CD4-positive, alpha-beta T cell treated with Interleukin-15 for 1 hour (primary cell): ENCODE results near the gene C3orf20.

Source experiments
- DNase-seq: peaks from one replicate; pipeline ENCODE4 v3.0.0-alpha.2; 2020

Gene C3orf20

DNA sequence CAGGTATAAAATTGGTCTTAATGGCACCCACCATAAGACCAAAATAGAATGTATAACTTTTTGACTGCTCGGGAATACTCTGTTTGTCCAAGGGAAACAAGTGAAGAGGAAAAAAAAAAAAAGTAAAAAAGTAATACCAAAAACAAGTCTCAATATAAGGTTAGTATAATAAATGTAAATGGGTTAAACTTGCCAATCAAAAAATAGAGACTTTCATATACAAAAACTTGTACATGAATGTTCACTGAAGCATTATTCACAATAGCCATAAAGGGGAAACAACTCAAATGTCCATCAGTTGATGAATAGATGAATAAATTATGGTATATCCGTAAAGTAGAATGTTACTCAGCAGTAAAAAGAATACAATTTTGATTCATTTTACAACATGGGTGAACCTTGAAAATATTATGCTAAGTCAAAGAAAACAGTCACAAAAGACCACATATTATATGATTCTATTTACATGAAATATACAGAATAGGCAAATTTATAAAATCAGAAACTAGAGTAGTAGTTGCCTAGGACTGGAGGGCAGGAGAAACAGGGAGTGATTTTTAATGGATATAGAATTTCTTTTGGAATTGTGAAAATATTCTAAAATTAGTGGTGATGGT is 104.2 kb downstream of the C3orf20 start:
- DNase-seq = no peak

DNA sequence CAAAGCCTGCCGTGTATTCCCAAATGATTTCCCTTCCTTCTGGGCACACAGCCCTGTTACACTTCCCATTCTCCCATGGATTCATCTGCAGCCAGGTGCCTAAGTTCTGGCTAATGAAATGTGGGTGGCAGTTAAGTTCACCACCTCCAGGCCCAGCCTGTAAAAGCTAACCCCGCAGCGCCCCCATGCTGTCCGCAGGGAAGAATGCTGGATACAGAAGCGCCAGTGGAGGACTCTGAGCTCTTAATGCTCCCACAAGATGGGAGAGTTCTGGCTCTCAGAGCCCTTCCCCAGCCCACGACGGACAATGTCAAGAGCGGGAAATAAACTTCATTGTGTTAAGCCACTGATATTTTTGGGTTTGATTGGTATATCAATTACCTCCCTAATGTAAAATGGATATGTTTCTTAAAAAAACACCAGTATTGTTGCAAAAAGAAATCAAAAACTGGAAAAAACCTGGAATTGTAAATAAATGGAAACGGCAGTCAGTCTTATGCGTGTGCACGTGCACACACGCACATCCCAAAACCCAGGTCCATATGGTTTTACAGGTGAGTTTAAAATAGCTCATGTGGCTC is 106.1 kb downstream of the C3orf20 start:
- DNase-seq = no peak

DNA sequence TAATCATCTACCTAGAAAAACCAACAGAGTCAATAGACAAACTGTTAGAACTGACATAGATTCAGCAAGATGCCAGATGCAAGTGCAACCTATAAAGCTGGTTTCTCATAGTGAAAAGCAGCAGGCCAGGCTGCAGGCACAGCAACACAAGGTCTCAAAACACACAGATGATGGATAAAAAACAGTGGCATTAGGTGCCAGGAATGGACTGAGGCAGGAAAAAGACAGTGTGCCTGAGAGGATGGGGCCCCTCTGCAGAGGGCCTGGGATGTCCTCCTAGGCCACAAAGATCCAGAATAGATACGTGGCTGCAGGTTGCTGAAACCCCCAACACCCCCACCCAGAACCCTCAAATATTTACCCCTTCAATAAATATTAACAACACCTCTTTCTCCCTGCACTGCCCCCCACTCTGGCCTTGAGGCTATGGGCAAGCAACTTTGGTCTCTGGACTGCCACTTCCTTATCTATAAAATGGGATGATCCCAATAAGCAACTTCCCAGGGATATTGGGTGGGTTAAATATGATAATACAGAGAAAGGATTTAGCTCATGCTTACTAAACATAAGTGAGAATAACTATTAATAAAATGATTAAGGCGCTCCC is 108.6 kb downstream of the C3orf20 start:
- DNase-seq = no peak

DNA sequence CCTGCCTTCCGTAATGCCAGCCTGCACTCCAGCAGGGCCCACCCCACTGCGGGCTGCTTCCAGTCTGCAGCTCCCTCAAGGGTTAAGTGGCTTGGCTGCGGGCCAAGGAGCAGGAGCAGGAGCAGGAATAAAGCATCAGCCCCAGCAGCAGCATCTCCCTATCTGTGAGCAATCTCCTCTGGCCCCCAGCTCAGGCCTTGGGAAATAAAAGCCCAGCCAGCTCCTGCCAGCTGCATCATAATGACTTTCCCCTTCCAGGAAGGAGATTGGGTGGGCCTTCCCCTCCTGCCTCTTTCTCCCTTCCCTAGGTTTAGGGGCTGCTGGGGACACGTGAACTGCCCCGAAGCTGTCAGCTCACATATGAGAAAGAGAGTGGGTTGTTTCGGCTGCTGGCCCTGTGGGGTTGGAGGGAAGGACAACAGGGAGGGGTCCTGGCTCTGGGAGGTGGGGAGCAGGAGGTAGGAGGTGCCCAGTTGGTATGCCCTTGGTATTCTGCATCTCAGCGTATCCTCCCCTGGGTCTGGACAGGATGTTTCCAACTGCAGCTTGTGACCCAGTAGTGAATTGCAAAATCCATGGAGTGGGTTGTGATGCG is 109.2 kb downstream of the C3orf20 start:
- DNase-seq = no peak

DNA sequence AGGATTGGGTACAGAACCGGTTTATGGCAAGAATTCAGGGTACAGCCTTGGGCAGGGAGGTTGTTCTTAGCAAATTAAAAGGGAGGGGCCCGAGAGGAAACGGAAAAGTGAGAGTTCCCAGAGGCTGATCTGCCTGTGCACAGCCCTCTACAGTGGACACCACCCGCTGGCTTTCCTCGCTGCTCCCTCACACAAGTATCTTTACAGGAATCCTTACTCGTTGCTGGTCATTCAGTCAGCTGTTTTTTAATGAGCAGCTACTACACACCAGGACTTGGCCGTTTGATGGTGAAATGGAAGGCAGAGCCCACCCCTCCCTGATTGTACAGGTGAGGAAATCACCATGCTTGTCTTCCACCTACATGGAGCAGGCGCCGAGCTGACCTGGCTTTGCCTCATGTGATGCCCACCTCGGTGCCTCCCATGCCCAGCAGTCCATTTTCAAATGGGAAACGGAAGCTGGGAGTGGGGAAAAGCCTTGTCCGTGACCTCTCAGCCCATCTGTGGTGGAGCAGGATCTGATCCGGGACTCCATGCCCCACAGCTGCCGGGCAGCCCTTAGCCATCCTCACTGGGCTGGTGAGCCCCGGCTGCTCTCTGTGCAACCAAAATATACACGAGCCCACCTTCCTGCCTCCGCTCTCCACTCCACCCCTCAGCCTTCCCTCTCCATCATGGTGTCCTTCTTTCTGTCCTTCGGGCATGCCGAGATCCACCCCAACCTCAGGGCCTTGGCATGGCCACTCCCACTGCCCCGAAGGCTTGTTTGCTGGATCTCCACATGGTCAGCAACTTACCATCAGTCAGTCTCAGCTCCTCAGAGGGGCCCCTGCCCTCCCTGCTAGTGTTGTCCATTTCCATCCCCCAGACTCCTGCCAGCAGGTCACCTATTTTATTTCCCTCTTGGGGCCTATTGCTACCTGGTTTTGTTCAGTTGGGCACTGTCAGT is 110.5 kb downstream of the C3orf20 start:
- no peak for DNase-seq

DNA sequence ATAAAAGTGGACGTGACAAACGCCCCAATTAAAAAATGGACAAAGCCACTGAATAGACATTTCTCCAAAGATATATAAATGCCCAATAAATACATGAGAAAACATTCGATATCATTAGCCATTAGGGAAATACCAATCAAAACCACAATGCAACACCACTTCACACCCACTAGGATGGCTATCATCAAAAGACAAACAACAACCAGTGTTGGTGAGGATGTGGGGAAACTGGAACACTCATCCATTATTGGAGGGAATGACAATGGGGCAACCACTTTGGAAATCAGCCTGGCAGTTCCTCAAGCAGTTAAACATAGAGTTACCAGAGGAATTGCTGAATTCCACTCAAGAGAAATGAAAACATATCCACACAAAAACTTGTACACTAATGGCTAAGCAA is 111.4 kb downstream of the C3orf20 start:
- no peak for DNase-seq

DNA sequence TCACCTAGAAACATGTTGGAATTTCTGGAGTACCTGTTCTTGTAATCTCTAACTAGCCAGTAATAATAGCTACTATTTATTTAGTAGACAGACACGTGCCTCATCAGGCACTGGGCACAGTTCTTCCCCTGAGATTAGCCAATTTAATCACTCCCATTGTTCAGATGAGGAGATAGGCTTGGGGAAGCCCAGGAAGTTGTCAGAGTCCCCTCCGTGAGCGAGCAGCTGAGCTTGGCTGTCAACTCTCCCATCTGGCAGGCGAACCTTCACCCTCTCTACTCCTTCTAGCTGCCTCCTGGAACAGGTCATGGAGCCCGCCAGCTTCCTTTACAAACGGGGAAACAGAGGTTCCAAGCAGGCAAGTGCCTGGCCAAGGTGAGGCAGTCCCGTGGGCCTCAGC is 112.7 kb downstream of the C3orf20 start:
- DNase-seq = no peak

DNA sequence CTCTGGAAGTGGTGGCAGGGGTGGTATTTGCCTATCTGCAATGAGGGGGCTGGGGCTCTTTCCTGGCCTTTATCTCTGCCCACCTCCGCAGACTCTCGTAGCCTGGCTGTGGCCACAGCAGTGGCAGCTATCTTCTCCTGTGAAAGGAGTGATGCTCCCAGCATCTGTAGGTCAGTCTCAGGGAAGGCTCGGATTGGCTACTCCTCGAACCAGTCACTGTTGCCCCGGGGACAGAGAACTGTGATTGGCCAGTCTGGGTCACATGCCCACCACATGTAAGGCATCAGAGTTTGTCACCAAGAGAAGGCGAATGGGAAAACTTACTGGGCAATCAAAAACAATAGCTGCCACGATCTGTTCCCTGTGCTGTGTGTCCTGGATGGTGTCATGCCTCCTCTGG is 113.7 kb downstream of the C3orf20 start:
- DNase-seq = no peak

DNA sequence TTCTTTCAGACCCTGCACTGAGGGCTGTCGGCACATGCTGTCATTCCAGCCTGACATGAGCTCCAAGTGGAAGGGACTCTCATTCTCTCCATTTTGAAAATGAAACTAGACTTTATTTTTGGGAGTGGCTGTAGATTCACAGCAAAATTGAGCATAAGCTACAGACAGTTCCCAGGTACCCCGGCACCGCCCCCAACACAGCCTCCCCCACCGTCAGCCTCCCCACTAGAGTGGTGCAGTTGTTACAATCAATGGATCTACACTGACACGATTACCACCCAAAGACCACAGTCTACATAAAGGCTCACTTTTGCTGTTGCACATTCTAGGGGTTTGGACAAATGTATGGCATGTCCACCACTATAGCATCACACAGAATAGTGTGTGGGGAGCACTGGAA is 114.3 kb downstream of the C3orf20 start:
- DNase-seq = no peak

DNA sequence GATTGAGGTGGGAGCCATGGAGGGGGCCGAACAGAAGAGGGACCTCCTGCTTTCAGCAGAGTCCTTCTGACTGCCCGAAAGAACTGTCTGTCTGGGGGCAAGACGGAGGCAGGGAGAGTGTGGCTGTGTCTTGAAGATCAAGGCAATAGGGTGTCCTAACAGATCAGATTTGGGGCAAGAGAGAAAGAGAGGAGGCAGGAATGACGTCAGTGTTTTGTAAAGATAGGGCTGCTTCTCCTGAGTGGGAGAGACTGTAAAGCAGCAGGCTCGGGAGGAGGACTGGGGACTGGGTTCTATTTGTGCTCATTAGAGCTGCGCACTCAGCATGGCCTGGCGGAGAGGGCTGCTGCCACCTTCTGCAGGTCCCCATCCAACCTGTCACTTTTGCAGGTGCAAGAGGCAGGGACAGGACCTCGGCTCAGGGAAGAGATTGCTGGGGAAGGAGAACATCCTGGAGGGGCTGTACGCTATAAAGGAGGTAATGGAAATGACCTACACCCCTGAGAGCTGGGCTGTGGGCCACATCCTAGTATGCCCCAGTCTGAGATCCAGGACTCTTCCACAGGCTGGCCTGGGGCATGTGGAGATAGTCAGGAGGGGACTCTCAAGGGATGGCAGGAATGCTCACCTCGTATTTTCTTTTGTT is 114.8 kb downstream of the C3orf20 start:
- no peak for DNase-seq

DNA sequence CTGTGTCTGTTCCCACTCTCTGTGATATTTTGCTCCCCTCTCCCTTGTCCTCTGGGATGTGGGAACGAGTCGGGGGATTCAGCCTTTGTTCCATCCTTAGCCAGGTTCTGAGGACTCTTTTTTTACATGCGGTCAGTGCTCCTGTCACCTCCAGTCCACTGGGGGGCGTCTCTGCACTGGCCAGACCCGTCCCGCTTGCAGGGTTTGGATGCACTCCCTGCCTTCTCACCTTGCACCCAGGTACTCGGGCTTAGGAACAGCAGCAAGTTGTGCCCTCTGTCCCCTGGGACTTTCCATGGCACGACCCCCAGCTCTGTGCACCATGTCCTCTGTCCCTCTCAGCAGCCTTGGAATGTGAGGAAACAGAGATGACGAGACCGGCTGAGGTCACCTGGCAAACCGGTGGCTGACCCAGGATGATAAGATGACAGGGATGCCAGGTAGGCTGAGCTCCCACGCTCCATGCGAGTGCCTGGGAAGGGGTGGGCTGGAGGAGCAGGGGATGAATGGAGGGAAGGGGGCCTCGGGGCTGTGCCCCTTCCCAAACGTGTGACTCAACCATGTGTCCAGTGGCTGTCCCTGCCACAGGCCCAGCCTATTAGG is 116.5 kb downstream of the C3orf20 start:
- no peak for DNase-seq

DNA sequence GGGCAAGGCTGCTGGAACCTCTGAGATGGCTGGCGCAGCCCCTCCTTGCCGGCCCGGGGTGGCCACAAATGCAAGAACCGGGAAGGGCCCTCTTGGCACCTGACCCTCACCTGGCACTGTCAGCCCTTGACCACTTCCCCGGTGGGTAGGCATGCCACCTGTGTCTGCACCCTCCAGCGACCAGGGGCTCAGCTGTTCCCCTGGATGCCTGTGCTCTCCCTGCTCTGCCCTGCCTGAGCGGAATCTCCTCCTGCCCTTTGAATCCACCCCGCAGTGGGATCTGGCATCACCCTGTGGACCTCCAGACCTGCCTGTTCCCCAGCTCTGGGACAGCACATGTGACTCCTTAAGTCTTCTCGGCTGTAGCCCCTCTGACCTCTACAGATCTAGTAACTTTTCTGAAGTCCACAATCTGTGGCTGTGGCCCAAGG is 117.8 kb downstream of the C3orf20 start:
- DNase-seq = no peak

DNA sequence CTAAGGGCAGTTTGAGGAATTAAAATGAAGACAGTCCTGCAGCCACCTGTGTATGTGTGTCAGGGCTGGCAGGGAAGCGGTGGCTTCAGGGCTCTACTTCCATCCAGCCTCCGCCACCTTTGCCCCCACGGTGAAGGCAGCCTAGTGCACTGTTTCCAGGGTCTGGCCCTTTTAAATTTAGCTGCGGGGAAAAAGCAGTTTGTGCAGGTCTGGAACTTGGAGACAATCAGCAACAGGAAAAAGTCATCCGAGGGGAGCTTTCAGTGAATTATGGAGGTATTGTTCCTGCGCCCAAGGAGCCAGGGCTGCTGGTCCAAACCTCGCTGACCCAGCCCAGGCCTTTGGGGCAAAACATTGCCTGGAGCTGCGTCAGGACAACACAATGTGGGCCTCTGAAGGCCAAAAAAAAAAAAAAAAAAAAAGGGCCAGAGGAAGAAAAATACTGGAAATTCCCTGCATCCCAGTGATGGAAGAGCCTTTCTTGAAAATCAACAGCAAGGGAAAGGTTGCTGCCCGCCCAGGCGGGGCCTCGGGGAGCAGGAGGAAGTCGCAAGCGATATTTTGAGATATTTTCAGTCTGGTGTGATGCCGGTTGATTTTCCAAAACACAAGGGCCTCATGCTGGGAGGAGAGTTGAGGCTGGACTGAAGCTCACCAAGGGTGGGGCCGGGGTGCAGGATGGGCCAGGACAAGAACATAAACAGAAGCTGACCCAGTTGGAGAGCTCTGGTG is 118.4 kb downstream of the C3orf20 start:
- DNase-seq = no peak

DNA sequence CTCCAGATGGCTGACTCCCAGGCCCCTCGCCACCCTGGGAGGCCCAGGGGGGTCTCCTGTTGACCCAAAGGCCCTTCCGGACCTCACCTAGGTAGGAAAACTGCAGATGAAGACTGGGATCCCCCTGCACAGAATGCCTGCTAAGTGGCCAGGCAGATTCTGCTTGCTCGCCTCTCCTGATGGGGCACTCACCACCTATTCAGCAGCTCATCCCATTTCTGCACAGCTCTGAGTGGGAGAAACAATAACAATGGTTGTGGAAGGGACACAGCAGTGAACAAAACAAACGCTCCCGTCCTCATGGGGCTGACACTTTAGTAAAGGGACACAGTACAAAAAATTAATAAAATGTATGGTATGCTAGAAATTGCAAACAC is 118.9 kb downstream of the C3orf20 start:
- DNase-seq = no peak

DNA sequence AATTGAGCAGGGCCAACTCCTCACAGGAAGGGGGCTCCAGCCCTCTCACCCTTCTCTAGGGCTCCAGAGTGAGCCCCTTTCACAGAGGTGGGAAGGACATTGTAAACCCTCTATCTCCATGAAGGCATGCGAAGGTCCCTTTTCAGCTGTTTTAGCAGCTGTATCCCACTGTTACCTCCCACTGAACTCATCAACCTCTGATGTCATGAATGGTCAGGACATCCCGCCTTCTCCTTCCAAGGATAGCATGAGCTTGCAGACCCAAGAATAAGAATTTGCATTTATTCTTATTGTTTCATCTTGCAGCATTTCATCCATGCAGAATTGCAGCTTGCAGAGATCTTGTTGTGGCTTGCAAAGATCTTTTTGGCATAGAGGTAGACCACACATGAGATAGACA is 119.5 kb downstream of the C3orf20 start:
- no peak for DNase-seq

DNA sequence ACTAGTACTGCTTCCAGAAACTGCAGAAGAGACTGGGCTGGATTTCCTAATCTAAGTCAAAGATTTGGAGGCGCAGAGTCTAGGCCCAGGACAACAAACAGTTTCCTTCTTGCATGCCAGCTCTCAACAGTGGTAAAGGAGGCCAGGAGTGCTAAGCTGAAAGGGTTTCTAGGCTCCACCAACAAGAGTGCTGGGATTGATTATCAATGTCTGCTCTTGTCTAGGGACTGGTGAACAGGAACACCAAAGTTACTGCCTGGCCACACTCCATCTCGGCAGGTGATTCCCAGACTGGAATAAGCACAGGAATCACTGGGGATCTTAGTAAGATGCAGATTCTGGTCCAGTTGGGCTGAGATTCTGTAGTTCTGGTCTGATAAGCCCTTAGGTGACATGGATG is 121.1 kb downstream of the C3orf20 start:
- no peak for DNase-seq

DNA sequence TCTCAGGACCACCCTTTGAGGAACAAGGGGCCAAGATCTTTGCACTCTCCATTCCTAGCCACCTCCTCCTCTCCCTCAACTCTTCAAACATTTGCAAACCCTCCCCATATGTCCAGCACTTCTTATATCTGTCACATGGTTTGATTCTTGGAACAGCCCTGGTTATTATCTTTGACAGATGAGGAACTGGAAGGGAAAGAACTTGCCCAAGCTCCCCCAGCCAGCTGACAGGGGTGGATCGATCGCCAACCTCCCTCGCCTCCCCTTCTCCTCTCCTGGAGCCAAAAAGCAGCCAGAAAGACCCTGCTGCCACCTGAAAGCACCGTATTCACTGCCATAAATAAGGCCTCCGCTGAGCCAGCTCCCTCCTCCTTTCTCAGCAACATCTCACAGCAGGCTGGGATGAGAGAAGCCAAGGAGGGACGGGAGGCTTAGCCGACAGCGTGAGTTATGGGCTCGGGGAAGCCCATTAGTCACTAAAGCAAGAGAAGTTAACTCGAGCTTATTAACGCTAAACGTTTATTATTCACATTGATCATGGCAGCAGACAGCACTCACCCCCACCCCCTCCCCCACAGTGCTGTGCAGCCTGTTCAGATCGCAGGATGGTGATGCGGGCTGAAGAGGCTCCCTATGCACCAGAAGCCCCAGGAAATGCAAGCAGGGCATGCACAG is 121.6 kb downstream of the C3orf20 start:
- no peak for DNase-seq

DNA sequence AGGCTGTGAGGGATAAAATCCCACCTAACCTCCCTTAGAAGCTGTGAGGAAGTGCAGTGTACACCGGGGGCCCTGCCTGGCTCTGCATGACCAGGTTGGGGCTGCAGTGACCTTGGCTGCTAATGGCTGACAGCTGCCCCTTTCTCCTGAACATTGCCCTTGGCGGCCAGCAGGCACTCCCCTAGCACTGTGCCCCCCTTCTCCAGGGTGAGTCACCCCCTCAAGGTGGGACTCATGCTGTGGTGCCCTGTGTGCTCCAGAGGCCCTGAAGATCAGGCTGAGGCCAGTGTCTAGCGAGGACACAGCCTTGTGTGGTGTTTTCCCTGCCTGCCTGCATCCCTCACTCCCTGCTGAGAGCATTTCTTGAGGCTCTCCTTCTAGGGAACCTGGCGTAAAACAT is 122.8 kb downstream of the C3orf20 start:
- no peak for DNase-seq

DNA sequence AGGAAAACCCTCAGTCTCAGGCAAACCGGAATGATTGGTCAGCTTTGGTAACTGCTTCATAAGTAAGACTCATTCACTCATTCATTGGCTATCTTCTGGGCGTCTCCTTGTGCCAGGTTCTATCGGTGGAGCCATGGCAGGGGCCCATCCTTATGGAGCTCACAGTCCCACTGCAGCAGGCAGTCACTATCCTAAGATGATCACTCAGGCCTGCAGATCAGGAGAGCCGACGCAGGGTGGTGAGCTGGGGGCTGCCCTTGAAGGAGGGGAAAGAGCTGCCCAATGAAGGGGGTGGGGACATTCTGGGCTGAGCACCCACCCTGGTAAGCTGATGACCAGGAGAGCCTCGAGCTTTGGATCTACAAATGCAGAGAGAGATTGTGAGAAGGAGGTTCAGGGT is 123.3 kb downstream of the C3orf20 start:
- DNase-seq = no peak

DNA sequence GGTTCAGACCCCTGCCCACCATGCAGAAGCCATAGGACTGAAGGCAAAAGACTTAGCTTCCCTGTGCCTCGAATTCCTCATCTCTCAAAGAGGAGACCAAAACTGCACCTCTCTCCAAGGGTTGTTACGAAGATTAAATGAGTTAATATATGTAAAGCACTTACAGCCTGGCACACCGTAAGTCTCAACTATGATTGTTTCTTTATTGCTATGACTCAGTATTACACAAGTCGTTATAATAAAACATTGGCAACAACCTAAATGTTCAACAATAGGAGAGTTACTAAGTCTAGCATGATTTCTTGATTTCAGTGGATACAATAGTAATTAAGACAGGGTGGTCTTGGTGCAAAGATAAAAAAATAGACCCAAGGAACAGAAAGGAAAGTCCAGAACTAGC is 124.2 kb downstream of the C3orf20 start:
- DNase-seq = no peak

DNA sequence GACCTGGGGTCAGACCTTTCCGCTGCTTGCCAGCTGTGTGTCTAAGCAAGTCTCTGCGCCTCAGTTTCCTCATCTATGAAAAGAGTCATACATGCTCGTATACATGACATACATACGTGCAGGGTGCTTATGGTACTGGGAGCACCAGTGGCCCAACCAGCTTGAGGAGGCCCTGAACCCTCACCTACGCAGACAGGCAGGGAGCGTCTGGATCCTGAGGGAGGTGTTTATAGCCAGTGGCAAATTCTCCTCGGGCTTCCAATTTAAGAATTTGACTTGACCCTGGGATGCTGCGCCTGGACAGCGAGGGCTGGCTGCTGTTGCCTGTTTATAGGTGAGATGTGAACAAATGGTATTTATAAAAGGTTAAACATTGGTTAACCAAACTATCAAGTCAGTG is 126.1 kb downstream of the C3orf20 start:
- no peak for DNase-seq
